Activated T-cell treated with anti-CD3 and anti-CD28 coated beads for 24 hours (primary cell): ENCODE results near the gene MRPL11.
"Not testable (repeated sequence)": the region's sequence is repeated elsewhere in the genome, so short reads cannot be mapped to it uniquely, and the experiment has no call there.

Experiments used
- DNase-seq: peaks from one replicate; pipeline ENCODE4 v3.0.0-alpha.2; 2020; ENCODE audit warnings: low read depth

The MRPL11 gene

DNA sequence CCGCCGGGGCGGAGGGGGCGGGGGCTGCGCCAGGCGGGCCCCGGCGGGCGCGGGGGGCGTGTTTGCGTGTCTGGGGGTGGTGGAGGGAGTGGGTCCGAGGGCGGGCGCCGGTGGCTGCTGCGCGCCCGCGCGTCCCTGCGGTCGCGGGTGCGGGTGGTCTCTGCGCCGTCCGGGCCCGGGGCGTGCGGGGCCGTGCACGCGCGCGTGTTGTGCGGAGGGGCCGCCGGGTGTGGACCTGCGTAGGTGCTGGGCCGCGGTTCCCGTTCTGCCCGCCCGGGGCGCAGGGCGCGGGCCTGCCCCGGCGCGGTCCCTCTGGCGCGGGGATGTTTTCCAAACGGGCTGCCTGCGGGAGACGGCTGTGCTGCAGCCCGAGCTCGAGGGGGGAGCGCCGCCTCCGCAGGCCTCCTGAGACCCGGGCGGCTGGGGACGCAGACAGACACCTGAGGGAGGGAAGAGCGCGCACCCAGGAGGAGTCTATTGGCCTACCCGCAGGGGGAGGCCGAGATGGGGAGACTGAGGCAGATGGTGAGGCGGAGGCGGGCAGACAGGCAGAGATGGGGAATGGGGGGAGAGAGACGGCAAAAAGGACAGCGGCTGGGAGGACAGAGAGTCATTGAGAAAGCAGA lies 28.5 kb upstream of the MRPL11 start:
- peak; percentile 17 for DNase-seq

DNA sequence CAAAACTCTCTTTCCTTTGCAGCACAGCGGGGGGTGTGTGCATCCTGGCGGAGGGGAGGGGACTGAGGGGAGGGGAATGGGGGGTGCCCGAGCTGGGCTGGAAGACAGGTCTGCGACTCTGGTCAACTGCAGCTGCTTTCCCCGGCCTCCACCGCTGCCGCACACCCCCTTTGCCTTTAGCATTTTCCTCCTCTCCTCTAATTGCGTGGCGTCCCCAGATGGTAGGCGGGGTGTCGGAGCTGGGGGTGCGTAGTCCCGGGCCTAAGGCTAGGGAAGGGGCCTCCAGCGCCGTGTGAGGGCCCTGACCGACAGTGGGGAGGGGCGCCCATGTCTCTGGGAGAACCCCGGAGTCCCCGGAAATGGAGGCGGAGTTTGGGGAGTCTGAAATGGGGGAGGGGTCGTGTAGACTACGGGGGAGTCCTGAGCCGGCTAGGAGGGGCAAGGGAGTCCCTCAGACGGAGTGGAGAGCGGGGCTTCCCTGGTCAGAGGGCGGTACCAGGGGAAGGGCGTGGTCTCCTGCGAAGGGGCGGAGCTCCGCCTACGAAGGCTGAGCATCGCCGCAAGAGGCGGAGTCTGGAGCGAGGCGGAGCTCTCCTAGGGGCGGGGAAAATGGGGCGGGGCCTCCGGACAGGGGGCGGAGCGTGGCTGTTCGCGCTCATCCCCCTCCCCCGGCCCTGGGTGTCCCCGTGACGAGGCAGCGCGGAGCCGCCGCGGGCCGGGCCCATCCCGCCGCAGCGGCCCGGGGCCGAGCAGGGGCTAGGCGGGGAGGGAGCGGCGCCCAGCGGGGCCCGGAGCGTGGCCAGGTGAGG lies 27.8 kb upstream of the MRPL11 start, which contains the start of gene PELI3:
TSS of gene PELI3 (plus strand) at position 681 of the 809 bp plus-strand sequence. CDS start 1,224 bp downstream, outside the sequence.
- DNase-seq: peak; percentile 90

DNA sequence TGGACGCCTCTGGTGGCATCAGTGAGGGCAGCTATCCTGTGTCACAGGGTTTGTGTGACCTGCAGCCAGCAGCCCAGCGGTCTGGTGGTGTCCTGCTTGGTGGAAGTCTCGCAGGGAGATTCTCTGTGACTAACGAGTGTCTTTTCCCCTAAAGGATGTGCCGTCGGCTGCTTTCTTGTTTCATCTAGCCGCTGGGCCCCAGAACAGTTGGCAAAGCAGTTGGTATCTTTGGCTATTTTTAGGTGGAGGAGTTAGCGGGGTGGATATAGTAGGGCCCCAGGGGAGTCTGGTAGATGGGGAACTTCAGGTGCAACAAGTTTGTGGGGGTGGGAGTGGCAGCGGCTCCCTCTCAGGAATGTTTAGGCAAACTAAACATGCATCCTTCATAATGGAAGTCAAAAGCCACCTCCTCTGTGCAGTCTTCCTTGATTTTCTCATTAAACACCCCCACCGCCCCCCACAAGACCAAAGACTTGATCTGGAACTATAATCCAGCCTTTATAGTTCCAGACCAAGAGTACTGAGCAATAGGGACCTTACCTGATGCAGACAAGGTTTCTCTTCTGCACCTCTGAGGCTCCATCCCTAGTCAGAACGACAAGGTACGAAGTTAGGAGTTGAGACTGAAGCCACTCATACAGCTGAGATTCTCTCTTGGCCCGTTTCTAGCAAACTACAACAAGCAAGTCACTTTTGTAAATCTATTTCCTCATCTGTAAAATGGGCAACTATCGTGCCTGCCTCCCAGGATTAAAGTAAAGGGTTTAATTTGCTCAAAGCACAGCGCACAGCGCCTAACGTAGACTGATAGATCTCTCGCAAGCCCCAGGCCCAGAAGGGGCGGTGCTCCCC lies 27.0 kb upstream of the MRPL11 start:
- DNase-seq: no peak

DNA sequence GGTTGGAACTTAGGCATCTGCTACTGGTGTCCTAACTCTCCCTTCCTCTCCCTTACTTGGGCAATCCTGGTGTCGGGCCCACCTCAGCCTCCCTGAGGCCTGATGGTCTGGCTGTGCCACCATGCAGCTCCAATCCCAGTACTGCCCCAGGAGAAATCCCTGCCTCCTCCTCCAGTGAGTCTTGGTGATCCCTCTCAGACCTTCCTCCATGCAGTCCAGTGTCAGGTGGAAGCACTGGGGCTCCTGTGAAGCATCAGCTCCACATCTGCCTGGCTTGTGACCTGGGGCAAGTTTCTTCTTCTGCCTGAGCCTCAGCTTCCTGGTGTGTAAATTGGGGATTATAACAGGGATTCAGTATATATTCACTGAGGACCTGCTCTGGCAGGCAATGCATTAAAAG lies 26.3 kb upstream of the MRPL11 start:
- DNase-seq: no peak

DNA sequence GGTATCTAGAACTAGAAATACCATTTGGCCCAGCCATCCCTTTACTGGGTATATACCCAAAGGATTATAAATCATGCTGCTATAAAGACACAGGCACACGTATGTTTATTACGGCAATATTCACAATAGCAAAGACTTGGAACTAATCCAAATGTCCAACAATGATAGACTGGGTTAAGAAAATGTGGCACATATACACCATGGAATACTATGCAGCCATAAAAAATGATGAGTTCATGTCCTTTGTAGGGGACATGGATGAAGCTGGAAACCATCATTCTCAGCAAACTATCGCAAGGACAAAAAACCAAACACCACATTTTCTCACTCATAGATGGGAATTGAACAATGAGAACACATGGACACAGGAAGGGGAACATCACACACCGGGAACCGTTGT lies 25.5 kb upstream of the MRPL11 start:
- DNase-seq: not testable (repeated sequence)

DNA sequence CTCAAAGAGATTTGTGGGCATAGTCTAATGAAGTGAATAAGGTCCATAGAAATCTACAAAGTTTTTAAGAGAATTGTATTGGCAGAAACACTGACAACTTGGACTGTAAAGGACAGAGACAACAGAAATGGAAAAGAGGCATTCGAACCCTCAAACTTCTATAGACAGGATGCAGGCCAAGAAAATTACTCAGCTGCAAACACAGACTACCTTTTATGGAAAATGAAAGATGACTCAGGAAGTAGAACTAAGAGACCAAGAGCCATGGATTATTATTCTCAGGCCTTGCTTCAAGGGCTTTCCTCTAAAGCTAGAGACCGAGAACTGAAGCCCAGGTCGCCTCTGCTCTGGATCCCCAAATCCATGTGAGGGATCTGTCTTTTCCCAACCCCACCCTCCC lies 24.3 kb upstream of the MRPL11 start:
- no peak for DNase-seq

DNA sequence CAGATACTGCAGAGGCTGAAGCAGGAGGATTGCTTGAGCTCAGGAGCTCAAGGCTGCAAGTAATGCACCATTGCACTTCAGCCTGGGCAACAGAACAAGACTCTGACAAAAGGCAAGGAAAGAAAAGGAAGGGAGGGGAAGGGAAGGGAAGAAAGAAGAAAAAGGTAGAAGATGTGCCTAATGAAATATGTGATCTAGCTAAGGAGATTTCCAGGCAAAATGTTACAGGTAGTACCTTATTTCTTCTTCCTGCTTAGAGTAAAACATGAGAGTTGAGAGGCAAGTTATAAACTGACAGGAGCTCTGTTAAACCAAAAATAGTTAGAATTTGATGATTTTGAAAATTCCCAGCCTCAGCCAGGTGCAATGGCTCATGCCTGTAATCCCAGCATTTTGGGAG lies 23.4 kb upstream of the MRPL11 start:
- no peak for DNase-seq

DNA sequence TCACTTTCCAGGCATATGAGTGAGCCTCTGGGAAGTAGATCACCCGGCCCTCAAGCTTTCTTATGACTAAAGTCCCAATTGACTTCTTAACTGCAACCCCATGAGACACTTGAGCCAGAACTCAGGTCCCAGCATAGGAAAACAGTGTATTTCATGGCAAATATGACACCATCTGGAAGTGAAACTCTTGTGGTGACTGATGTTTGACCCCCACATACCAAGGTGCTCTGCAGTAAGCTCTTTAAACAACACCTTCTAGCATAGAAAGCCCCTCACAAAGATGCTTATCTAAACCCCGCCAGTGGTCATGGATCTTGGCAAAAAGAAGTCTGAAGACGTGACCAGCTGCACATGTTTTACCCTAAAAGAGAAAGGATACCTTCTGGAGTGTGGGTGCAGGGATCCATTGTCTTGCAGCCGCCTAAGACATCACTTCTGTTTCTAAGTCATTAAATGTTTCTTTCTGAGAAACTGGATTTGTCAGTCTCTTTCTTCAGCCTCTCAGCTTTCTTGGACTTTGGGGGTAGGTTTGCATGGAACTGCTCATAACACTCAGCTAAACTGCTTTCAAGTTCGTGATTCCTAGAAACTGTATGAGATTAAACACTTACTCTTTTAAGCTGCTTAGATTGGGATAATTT lies 20.6 kb upstream of the MRPL11 start:
- no peak for DNase-seq

DNA sequence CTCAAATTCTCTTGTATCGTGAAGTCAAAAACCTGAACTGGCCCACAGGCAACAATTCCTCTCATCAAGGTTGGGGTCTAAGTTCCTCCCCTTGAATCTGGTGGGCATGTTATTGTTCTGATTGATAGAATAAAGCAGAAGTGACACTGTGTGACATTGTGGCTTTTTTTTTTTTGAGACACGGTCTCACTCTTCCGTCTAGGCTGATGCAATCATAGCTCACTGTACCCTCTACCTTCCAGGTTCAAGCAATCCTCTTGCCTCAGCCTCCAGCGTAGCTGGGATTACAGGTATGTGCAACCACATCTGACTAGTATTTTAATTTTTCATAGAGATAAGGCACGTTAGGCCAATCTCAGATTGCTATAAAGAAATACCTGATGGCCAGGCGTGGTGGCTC lies 19.2 kb upstream of the MRPL11 start:
- no peak for DNase-seq

DNA sequence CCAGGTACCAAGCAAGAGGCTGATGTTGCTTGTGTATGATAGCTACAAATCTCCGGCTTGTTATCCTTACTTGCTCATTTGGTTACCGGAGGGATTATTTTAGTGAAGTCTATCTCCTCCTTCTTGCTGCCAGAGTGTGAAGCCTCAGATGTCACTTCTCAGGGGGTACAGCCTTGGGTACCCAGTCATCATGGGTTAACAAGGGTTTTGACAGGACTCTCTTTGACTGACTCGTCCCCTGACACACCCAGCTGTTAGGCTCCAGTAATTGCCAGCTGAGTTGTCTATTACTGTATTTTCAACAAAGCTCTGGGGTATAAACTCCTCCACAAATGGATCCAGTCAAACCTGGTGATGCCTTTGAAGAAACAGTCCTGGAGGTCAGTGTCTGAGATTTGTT lies 16.2 kb upstream of the MRPL11 start:
- DNase-seq: no peak

DNA sequence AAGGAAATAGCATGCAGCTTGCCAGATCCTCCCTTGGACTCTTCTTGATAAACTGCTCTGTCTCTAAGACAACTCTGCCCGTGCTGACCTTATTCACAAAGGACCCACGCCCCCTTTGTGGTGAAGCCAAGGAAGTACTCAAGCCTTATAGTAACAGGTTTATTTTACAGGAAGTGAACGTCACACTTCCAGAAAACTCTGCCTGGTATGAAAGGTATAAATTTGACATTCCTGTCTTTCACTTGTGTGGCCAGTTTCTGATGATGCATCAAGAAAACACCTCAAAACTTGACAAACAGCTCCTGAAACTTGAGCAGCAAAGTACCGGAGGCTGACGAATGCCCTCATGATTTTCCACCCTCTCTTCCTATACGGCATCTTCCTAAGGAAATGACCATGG lies 15.6 kb upstream of the MRPL11 start:
- no peak for DNase-seq

DNA sequence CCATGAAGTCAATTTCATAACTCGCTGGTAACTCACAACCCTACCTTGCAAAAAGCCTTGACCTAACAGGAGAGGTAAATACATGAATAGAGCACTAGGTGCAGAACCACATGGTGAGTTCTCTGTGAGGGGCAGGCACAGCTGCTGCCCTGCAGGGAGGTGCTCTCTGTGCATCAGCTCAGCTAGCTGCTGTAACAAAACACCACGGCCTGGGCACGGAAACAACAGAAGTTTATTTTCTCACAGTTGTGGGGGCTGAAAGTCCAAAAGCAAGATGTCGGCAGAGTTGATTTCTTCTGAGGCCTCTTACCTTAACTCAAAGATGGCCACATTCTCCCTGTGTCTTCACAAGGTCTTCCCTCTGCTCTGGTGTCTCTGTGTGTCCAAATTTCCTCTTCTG lies 13.0 kb upstream of the MRPL11 start:
- DNase-seq: no peak

DNA sequence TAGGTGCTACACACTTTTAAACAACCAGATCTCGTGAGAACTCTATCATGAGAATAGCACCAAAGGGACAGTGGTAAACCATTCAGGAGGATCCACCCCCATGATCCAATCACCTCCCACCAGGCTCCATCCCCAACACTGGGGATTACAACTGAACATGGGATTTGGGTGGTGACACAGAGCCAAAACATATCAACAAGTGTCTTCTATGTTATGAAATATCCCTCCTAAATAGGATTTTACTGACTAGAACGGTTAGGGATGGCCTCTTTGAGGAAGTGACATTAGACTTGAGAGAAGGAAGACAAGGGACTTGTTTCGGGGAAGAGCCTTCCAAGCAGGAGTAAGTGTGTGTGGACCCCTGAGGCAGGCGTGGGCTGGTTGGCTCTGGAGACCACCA lies 11.9 kb upstream of the MRPL11 start:
- no peak for DNase-seq

DNA sequence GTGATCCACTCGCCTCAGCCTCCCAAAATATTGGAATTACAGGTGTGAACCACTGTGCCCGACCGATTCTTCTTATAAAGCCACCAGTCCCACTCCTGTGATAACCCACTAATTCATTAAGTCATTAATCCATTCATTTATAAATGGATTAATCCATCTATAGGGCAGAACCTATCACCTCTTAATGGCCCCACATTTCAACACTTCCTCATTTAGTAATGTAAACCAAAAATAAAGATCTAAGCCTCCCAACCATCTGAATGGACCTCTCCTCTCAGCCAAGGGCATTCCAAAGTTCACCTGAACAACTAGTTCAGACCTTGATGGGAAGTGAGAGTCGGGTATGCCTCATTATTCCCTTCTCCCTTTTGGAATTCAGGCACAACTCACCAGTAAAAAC lies 9.9 kb upstream of the MRPL11 start:
- DNase-seq: no peak

DNA sequence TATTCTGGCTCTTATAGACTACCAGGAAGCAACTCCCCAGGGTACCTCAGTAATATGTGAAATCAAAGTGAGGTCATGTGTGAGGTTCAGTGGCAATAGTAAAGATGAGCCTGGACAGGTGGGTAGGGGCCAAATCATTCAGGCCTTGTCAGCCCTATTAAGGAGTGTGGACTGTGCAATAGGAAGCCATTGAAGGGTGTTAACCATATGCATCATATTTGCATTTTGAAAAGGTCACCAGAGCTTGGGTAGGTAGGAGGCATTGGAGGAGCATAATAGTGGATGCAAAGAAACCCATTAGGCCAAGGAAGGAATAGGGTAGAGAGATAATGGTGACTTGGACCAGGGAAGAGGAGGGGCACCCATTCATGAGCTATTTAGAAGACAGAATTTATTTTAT lies 8.4 kb upstream of the MRPL11 start:
- no peak for DNase-seq

DNA sequence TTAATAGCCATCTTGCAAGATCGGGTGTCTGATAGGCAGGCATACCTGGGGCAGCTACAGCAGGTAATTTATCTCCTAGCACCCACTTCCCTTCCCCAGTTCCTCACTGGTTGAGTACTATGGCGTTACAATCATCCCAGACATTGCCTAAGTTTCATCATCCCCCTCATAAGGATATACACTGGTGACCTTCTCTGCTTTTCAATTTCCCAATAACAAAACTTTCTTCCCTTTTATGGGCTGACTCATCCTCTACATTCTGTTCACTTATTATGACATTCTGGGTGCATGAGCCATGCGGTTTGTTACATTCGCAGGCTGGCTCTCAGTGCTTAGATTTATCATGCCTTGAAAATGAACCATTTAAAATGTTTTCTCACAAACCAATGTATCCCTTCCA lies 5.0 kb upstream of the MRPL11 start:
- DNase-seq: no peak

DNA sequence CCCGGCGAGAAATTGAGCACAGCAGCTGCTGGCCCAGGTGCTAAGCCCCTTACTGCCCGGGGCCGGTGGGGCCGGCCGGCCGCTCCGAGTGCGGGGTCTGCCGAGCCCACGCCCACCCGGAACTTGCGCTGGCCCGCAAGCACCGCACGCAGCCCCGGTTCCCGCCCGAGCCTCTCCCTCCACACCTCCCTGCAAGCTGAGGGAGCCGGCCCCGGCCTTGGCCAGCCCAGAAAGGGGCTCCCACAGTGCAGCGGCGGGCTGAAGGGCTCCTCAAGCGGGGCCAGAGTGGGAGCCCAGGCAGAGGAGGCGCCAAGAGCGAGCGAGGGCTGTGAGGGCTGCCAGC lies 2.3 kb upstream of the MRPL11 start:
- DNase-seq: not testable (repeated sequence)

DNA sequence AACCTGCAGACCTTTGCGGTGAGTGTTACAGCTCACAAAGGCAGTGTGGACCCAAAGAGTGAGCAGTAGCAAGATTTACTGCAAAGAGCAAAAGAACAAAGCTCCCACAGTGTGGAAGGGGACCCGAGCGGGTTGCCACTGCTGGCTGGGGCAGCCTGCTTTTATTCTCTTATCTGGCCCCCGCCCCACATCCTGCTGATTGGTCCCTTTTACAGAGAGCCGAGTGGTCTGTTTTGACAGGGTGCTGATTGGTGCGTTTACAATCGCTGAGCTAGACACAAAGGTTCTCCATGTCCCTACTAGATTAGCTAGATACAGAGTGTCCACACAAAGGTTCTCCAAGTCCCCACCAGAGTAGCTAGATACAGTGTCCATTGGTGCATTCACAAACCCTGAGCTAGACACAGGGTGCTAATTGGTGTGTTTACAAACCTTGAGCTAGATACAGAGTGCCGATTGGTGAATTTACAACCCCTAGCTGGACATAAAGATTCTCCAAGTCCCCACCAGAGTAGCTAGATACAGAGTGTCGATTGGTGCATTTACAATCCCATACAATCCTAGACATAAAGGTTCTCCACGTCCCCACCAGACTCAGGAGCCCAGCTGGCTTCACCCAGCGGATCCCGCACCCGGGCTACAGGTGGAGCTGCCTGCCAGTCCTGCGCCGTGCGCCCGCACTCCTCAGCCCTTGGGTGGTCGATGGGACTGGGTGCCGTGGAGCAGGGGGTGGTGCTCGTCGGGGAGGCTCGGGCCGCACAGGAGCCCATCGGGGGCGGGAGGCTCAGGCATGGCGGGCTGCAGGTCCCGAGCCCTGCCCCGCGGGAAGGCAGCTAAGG lies 1.7 kb upstream of the MRPL11 start:
- DNase-seq: not testable (repeated sequence)

DNA sequence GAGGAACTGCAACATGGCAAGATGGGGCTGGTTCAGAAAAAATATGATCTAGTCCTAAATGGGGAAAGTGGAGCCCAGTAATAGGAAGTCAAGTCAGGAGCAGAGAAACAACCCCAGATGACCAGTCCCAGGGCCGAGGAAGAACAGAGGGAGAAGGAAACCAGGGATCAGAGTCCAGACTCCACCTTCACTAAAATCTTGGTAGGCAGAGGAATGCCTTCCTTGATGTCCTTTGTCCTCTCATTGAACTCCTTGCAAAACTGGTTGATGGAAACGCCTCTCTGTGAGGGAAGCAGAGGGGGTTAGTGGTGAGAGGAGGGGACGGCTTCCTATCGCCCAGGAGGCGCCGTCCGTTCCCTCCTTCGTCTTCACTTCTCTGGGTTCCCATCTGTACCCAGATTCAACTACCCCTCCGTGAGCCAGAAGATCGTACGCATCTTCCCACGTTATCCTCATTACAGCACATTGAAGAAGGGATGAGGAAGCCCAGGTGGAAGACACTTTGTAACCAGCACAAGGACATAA lies 607 bp downstream of the MRPL11 start:
- DNase-seq: no peak

DNA sequence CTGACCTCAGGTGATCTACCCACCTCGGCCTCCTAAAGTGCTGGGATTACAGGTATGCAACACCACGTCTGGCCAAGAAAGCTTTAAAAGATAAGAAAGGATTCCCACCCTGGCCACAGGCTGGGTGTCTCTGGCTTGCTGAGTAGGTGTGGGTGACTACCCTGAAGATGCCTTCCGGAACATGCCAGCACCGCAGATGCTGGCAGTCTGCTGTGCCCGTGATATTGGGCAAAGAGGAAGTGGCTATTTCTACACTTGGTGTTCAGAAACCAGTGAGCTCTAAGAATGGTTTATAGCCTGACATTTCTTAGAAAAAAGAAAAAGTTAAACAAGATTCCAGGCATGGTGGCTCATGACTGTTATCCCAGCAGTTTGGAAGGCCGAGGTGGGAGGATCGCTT lies 6.1 kb downstream of the MRPL11 start:
- no peak for DNase-seq

DNA sequence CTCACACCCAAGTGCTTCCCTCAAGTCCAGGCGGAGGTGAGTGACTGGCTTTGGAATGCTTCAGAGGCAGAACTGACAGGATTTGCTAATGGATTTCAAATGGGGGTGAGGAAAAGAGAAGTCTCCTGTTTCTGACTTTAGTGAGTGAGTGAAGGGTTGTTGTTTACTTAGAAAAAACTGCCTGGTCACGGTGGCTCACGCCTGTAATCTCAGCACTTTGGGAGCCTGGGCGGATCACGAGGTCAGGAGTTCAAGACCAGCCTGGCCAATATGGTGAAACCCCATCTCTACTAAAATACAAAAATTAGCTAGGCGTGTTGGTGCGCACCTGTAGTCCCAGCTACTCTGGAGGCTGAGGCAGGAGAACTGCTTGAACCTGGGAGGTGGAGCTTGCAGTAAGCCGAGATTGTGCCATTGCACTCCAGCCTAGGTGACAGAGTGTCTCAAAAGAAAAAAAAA lies 6.7 kb downstream of the MRPL11 start:
- DNase-seq: not testable (repeated sequence)
